Measurements from ENCODE around the gene ZNF407.
A peak's percentile ranks its signal among the peaks of the same experiment; 100 is the strongest.

The ZNF407 gene

GRCh38 chr18:74803769-74804168, 206.1 kb downstream of the ZNF407 start:
- Histone ChIP-seq H3K36me3 (no peaks in the 10 kb centered on the region), H3K4me3 (ENCODE audit: low read depth, low read length) (peak overlapping the region; percentile 45), H3K9me3 (no peaks in the 10 kb centered on the region), H3K27me3 (no peaks in the 10 kb centered on the region), H3K4me1 (peaks cover 9% of the 10 kb centered on the region; the same call in 1 of the 2 replicates)
- DNase-seq: peak; percentile 18
- TF ChIP-seq, protein P1, sequence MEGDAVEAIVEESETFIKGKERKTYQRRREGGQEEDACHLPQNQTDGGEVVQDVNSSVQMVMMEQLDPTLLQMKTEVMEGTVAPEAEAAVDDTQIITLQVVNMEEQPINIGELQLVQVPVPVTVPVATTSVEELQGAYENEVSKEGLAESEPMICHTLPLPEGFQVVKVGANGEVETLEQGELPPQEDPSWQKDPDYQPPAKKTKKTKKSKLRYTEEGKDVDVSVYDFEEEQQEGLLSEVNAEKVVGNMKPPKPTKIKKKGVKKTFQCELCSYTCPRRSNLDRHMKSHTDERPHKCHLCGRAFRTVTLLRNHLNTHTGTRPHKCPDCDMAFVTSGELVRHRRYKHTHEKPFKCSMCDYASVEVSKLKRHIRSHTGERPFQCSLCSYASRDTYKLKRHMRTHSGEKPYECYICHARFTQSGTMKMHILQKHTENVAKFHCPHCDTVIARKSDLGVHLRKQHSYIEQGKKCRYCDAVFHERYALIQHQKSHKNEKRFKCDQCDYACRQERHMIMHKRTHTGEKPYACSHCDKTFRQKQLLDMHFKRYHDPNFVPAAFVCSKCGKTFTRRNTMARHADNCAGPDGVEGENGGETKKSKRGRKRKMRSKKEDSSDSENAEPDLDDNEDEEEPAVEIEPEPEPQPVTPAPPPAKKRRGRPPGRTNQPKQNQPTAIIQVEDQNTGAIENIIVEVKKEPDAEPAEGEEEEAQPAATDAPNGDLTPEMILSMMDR (IDR thresholded peaks at IDR 0.05; ENCODE audit: low read depth, low read length): no peak

- Histone ChIP-seq H3K9me3 (no peaks in the 10 kb centered on the region), H3K4me1 (peaks cover 9% of the 10 kb centered on the region; the same call in 1 of the 2 replicates), H3K36me3 (no peaks in the 10 kb centered on the region), H3K4me3 (ENCODE audit: low read depth, low read length) (peak overlapping the region; percentile 45), H3K27me3 (no peaks in the 10 kb centered on the region)
- DNase-seq: peak; percentile 42
- TF ChIP-seq, protein P1 (IDR thresholded peaks at IDR 0.05; ENCODE audit: low read depth, low read length): no peak
These were observed 207.0 kb downstream of the ZNF407 start for GRCh38 chr18:74804677-74805076.

DNA sequence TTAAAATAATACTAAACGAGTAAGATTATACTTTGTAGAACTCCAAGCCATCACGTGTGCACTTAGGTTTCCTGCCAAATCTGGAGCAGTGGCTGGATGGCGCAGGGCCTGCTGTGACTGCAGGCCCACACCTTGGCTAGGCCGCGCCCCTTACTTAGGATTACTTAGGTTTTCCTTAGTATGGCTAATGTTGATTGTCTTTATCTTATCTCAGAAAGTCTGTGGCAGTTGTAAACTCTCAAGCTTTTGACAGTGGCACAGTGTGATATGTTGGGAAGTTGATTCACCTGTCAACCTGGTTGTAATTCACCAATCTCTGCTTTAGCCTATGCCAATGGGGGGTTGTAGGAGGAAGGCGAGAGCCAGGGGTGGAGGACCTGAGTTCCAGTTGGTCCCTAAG, 208.4 kb downstream of the ZNF407 start:
- H3K27me3 ChIP-seq: no peaks in the 10 kb centered on the region
- H3K36me3 ChIP-seq: no peaks in the 10 kb centered on the region
- no peak overlapping the region for H3K4me3 ChIP-seq (ENCODE audit: low read depth, low read length)
- no peak for DNase-seq
- H3K9me3 ChIP-seq: no peaks in the 10 kb centered on the region
- TF ChIP-seq, protein P1 (IDR thresholded peaks at IDR 0.05; ENCODE audit: low read depth, low read length): no peak
- H3K4me1 ChIP-seq: peaks cover 9% of the 10 kb centered on the region; the same call in 1 of the 2 replicates

DNA sequence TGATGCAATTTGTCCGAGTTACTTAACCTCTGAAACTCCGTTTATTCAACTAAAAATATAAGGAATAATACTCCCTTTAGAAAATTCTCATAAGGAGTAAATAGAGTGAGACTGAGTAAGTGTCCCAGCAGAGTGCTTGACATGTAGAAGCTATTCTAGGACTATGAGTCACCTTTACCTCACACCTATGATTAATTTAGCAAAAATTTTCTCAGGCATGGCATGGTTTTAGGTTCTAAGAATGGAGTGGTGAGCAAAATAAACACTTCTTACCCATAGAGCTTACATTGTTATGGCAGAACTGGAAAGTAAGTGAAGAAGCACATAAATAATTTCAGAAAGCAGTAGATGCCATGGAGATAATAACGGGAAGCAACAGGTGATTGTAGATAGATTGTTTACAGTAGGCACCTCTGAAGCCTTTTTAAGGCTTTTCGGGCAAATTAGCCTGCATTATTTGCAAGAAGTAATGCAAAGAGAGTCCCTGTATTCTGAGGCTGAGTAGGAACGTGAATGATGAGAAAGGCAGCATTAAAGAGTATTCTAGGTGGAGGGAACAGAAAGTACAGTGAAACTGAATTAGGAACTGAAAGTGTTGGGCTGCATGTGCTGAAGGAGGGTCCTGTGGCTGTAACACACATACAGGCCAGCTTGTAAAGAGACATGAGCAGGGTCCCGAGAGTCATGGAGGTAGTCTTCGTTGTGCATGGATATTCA, 209.2 kb downstream of the ZNF407 start:
- Histone ChIP-seq H3K4me1 (peaks cover 9% of the 10 kb centered on the region; the same call in 1 of the 2 replicates), H3K27me3 (no peaks in the 10 kb centered on the region), H3K36me3 (no peaks in the 10 kb centered on the region), H3K9me3 (no peaks in the 10 kb centered on the region), H3K4me3 (ENCODE audit: low read depth, low read length) (no peak overlapping the region)
- DNase-seq: no peak
- TF ChIP-seq, protein P1 (IDR thresholded peaks at IDR 0.05; ENCODE audit: low read depth, low read length): no peak

DNA sequence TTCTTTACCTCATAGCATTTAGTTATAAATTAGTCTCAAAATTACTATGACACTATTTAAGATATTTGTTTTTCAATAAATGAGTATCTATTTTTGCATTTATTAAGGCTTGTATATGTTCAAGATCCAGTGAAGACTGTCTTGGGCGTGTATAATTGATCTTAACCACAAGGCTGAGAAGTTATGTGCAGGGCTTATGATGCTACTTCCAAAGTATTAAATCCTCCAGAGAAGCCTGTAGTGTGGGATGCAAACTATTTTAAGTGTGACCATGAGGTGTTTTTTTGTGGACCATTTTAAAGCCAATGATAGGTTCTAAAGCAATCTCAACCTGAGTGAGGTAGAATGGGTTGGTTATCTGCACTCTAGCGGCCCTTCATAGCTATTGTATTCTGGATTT, 219.9 kb downstream of the ZNF407 start:
- no peaks in the 10 kb centered on the region for H3K27me3 ChIP-seq
- H3K9me3 ChIP-seq: no peaks in the 10 kb centered on the region
- TF ChIP-seq, protein P1 (IDR thresholded peaks at IDR 0.05; ENCODE audit: low read depth, low read length): no peak
- no peak for DNase-seq
- H3K4me3 ChIP-seq (ENCODE audit: low read depth, low read length): no peak overlapping the region
- no peaks in the 10 kb centered on the region for H3K36me3 ChIP-seq
- no peaks in the 10 kb centered on the region for H3K4me1 ChIP-seq

DNA sequence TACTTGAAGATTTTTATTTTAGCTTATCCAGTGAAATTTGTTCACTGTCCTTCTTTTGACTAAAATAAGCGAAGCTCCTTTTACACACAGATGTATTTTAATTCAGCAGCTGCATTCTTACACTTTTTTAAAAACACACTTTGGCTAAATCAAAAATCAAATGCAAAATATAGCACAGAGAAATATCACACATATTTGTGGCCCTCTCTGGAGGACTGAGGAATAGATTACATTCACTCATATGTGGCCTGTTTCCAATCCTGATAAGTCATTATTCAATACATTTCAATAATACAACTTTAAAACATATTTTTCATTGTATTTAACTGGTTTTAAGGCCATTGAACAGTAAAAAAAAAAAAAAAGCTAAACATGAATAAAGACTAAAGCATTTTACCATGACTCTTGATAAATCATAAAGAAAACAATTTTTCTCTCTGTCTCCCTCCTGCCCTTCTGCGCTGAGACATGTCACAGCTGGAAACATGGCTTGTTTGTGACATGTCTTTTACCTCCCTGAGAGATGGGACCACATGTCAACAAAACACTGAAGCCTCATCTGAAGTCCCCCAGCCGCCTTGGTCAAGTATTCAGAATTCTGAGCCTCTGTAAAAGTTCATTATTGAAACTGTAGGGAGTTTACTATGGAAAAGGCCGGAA, 221.0 kb downstream of the ZNF407 start:
- TF ChIP-seq, protein P1 (IDR thresholded peaks at IDR 0.05; ENCODE audit: low read depth, low read length): no peak

More for the DNA sequence above, 221.0 kb downstream of the ZNF407 start:
- H3K4me1 ChIP-seq: no peaks in the 10 kb centered on the region
- no peak overlapping the region for H3K4me3 ChIP-seq (ENCODE audit: low read depth, low read length)
- no peaks in the 10 kb centered on the region for H3K27me3 ChIP-seq
- H3K9me3 ChIP-seq: no peaks in the 10 kb centered on the region
- H3K36me3 ChIP-seq: no peaks in the 10 kb centered on the region
- DNase-seq: no peak

Data from BE2C (cell line).